GM23338 (cell line): Measurements from ENCODE around the gene A3GALT2. TPM values are rescaled to one million over a fixed set of nuclear protein-coding genes. Genes with fewer than 3 reads are reported as not detected.

Source experiments
- microRNA counts: library from miRNA; unstranded; fragments of <30 nt; microRNA quantifications from one replicate; lab custom pipeline; 2017
- microRNA-seq: library from miRNA; unstranded; fragments of <30 nt; microRNA quantifications from one replicate; pipeline ENCODE4, GENCODE V29; 2017
- polyA plus RNA-seq: library from polyadenylated mRNA; unstranded; fragments of >200 nt; fragmentation: Nextera tagmentation; extraction: Ambion mirVana; gene quantifications from 2 replicates; pipeline ENCODE4 v1.2.1, GENCODE V29; 2016
- small RNA-seq: library from RNA; depleted of rRNA; stranded (forward); fragments of <200 nt; gene quantifications from one replicate; pipeline ENCODE3, GENCODE V24; 2014; ENCODE audit warnings: low replicate concordance
- total RNA-seq: library from RNA; depleted of rRNA; stranded (reverse); fragments of >200 nt; shearing (Covaris generic); gene quantifications from 2 replicates; pipeline ENCODE4 v1.2.3, GENCODE V29; 2014; rRNA removed

Gene A3GALT2
- total and polyA plus RNA-seq, 2 experiments from 2014 or later, result not detected

MicroRNA genes within 50 kb of the gene (microRNA counts, 767-probe panel; counts per million panel counts)
- not detected for microRNA hsa-miR-3605-5p (lab: Ali Mortazavi, UCI)

Small RNA genes within 50 kb of the gene (microRNA-seq; reads per million reads assigned to microRNA genes)
- not detected for gene MIR3605

Small RNA genes within 50 kb of the gene (small RNA-seq; reads per million reads assigned to genes)
- not detected for gene RN7SKP16

Other genes with a start within 250 kb of the A3GALT2 start
- gene AZIN2, start 239.9 kb downstream of the A3GALT2 start, total RNA-seq, result 1.2 and 1.4 TPM in 2 replicates
- gene AZIN2, start 239.9 kb downstream of the A3GALT2 start, polyA plus RNA-seq, result 0.28 and 0.37 TPM in 2 replicates
- 16.1 and 18.9 TPM in 2 replicates for gene TRIM62, start 139.1 kb downstream of the A3GALT2 start, total RNA-seq
- gene TRIM62, start 139.1 kb downstream of the A3GALT2 start, polyA plus RNA-seq, result 2.7 and 2.9 TPM in 2 replicates
- 10.0 and 11.0 TPM in 2 replicates for gene ZNF362, start 64.6 kb downstream of the A3GALT2 start, total RNA-seq
- gene ZNF362, start 64.6 kb downstream of the A3GALT2 start, polyA plus RNA-seq, result 12.9 and 16.8 TPM in 2 replicates
- 7.3 and 11.8 TPM in 2 replicates for gene PHC2, start 110.0 kb upstream of the A3GALT2 start, total RNA-seq
- 1.7 and 2.0 TPM in 2 replicates for gene PHC2, start 110.0 kb upstream of the A3GALT2 start, polyA plus RNA-seq
- 3.9 and 4.9 TPM in 2 replicates for gene ZSCAN20, start 151.5 kb upstream of the A3GALT2 start, total RNA-seq
- 0.91 and 0.97 TPM in 2 replicates for gene ZSCAN20, start 151.5 kb upstream of the A3GALT2 start, polyA plus RNA-seq